NCI-H2196 treated with DMSO at 0.1 percent for 48 hours (cell line): ENCODE measurements around the gene CERK.
A peak's percentile ranks its signal among the peaks of the same experiment; 100 is the strongest.

ENCODE experiments used
- DNase-seq: peaks from one replicate; lab custom pipeline; 2025; ENCODE audit not compliant: unreplicated experiment; lab: John Stamatoyannopoulos, UW

Gene CERK

DNA sequence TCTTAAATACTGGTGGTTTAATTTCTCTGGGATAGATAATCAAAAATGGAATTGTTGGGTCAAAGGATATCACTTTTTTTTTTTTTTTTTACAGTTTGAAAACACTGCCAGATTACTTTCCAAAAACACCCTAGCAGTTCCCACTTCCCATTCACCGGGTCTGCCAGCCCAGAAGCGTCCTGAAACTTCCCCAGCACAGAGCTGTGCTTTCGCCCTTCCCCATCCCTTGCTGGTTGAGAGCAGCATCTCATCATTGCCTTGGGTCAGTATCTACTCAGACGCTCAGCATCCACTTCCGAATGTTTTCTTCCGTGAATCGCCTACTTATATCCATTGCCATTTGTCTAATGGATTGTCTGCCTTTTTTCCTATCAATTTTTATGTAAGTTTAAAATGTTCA is 5.5 kb downstream of the CERK start:
- no peak for DNase-seq

DNA sequence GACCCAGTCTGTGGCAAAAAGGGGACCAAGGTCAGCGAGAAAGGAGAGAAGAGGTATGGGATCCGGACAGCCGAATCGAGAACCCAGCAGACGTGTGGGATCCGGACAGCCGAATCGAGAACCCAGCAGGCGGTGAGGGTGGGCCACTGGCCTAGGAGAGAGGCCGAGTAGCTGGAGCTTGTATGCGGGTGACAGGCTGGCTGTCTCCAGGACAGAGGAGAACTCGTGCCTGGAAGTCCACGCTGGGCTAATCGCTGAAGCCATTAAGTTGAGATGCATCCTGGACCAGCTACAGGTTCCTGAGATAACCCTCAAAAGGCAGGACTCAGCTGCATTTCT is 6.0 kb downstream of the CERK start:
- DNase-seq = no peak

- DNase-seq = peak; percentile 65
Observed at GRCh38 chr22:46731246-46732040, 6.6 kb downstream of the CERK start.

DNA sequence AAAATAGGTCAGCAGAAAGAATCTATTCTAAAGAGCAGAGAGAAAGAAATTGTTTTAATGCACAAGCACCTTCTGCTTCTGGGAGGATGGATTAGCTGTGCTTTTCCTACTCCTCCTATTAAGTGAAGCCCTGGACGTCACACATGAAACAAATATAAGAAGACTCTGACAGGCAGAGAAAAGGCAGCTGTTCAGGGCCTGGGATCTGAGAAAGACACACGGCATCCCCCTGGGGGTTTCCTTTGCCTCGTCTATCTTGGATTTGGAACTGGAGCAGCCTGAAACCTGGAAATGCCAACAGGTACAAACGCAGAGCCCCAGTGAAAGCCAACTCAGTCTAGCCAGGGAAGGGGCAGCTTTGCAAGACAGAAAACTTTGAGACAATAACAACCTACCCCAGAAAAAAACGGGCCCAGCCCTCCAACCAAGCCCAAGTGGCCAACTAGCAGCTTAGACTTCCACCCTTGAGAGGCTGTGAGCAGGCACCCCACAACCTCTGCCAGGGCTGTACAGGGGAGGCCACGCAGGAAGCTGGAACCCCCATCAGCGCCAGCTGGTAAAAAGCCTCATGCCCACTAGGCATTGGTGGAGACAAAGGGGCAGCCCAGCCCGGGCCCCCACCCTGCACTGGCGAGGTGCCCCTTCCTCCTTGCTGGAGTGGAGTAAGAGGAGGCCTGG is 7.3 kb downstream of the CERK start:
- no peak for DNase-seq

DNA sequence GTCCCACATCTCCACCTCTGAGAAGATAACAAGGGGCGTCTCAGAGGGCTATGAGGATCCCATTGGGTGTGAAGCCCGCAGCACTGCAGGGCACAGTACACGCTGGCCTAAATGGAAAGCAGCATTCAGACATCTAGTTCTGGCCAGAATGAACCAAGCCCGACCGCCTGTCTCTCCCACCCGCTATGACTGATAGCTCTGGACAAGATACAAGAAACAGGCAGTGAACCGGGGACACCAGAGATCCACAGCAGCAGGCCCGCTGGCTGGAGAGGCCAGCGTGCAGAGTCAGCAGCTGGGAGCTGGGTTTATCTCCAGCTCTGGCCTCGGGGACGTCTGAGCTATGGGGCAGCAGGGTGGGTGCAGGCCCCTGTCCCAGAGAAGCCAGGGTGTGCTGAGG is 9.6 kb downstream of the CERK start:
- DNase-seq = no peak

DNA sequence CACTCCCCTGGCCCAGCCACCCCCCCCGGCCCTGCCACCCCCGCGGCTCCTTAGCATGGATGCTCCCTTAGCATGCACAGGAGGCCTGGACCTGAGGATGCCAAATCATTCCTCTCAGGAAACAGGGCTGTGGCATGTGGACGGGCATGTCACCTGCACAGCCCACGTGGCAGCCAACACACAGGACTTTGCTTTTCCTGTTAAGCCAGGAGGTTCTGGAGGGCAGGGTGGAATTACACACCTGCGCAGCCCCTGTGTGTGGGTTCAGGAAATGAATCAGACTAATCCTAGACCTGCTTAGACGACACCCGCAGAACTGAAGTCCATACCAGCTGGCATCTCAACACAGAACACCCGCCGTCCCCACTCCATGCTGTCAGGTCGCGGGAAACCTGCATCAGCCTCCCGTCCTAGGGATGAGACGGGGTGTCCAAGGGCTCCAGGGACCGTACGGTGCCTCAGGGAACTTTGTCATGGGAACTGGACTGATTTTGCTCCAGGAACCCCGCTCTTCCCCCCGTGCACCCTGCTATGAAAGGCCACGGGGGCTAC is 10.2 kb downstream of the CERK start:
- DNase-seq = no peak

- no peak for DNase-seq
Observed at GRCh38 chr22:46726986-46727317, 11.1 kb downstream of the CERK start.

- DNase-seq = peak; percentile 52
Observed at GRCh38 chr22:46726066-46726985, 11.7 kb downstream of the CERK start.

- DNase-seq = no peak
Observed at GRCh38 chr22:46725096-46725495, 13.0 kb downstream of the CERK start.

DNA sequence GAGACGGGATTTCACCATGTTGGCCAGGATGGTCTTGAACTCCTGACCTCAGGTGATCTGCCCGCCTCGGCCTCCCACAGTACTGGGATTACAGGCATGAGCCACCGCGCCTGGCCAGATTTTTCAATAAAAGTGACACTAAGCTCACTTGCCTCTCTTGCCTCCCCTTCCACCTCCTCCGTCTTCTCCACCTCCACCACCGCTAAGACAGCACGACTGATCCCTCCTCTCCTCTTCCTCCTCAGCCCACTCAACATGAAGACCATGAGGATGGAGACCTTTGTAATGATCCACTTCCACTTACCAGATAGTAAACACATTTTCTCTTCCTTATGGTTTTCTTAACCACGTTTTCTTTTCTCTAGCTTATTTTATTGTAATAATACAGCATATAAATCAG is 14.2 kb downstream of the CERK start:
- DNase-seq = no peak

- DNase-seq = no peak
Observed at GRCh38 chr22:46721501-46722085, 16.5 kb downstream of the CERK start.

DNA sequence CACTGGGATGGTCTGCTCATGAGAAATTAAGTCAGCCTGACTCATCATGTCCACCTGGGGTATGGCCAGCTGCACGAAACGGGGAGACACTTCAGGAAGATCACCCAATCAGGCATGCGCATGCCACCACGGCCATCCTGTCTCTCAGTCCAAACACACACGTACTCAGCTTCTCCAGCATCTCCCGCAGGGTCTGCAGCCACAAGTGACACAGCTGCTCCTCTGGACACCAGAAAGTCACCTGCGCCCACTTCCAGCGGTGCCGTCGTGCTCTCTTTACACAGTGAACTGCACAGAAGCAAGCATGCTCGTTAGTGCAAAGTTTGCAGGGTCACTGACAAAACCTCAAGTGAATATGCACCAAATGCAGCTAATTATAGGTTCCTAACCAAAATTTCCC is 18.1 kb downstream of the CERK start:
- DNase-seq = no peak

- DNase-seq = no peak
Observed at GRCh38 chr22:46714550-46714949, 23.5 kb downstream of the CERK start.

DNA sequence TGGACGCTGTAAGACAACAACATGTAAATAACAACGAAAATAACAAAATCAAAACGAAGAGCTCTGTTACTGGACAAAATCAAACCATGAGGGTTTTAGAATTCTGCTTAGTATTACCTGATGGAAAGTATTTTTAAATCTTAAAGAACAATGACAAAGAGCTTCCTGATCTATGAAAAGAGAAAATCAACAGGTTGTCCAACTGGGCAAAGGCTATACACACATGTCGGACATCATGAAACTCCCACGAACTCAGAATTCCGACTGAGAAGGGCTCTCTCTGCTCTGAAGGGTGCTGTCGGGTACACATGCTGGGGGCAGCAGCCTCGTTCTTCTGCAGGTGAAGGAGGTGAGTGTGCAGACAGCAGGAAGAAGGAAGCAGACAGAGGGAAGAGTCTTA is 25.8 kb downstream of the CERK start:
- DNase-seq = no peak

DNA sequence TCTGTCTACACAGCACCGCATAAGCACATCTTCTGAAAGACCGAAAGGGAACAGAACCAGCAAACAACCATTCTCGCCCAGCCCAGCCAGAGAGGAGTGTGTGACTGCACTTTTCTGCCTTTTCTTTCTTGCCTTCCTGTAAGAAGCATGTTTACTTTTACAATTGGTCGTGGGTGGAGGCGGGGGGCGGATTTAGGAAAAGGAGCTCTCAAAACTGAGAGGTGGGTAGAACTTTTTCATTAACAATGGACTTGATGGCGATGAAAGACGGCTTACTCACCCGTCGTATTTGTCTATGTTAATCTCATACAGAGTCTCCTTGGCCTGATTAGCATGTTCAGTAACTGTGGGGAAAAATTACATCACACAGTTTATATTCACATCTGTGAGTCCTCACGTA is 27.2 kb downstream of the CERK start:
- DNase-seq = no peak

GRCh38 chr22:46708766-46709330 is 29.2 kb downstream of the CERK start:
- DNase-seq = no peak

GRCh38 chr22:46707827-46708570 is 30.1 kb downstream of the CERK start:
- DNase-seq = no peak

DNA sequence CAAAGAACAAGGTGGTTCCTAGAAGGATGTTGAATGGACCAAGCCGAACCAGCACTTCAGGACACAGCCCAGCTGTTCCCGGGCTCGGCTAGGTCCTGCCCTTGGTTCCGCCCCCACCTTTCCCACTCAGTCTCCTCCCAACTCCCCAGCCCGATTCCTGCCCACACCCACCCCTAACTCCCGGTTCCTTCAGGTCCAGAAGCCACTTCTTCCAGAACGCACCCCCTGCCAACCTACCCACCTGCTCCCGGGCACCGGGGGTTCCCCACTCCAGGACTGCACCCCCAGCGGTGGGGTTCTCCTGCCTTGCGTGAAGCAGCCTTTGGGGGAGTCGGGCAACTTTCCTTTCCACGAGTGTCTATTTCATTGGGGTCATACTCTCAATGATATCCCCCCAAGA is 30.7 kb downstream of the CERK start:
- DNase-seq = no peak

DNA sequence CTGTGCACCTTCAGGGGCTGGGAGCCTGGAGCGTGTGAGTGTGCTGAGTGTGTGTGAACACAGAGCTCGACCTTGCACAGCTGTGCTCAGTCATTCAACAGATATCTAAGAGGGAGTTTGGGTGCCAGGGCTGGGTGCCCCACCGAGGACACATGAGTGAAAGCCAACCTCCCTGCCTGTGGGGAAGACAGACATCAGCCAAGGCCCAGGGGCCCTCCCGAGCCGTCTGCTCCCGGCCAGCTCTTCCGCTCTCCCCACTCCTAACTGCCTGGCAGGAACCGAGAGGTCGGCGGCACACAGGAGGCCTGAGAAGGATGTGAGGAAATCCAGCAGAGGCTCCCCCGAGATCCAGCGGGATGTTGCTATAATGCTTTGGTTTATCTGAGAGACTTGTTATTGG is 32.0 kb downstream of the CERK start:
- DNase-seq = no peak

DNA sequence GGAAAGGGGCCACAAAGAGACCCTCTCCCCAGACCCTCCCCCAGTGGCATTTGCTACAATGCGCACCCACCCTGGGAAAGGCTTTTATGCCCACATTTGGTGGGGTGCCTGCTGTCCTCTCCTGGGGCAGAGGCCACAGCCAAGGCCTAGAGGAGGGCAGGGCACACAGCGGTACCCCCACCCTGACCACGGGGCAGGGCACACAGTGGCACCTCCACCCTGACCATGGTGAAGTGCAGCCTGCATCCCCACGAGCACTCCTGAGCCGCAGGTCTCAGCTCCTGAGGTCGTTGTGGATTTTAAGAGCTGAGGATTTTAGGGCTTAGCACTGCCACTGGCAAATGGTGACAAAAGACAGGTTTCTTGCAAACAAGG is 34.1 kb downstream of the CERK start:
- DNase-seq = no peak
